GM23338 (cell line): ENCODE results near the gene GABRB3. TPM values are rescaled to one million over a fixed set of nuclear protein-coding genes. Genes with fewer than 3 reads are reported as not detected.

Experiments used
- ATAC-seq: fragments of 200-7000 bp; cut with Tn5 transposase; 3 replicates; pipeline ENCODE4 v1.9.1; 2020
- DNase-seq: peaks from one replicate; pipeline ENCODE4 v3.0.0-alpha.2; 2015; ENCODE audit warnings: low spot score
- H2AFZ ChIP-seq: fragments of 200-600 bp; sonication (generic); 2 replicates; pipeline ENCODE4 v1.8.0; 2016; ENCODE audit warnings: antibody characterized with exemption, mild to moderate bottlenecking, moderate library complexity
- H3F3A ChIP-seq: fragments of 200-600 bp; sonication (generic); replicated peaks from 2 replicates; pipeline ENCODE4 v1.8.0; 2017; ENCODE audit warnings: antibody characterized with exemption, mixed run types, low read depth
- H3K27ac ChIP-seq: fragments of 200-600 bp; sonication (generic); 2 replicates; pipeline ENCODE4 v1.6.1; 2016; ENCODE audit warnings: low read depth
- H3K27me3 ChIP-seq: fragments of 200-600 bp; sonication (generic); 2 replicates; pipeline ENCODE4 v1.8.0; 2016; ENCODE audit warnings: mild to moderate bottlenecking, mixed run types, moderate library complexity; ENCODE audit not compliant: insufficient read depth
- H3K36me3 ChIP-seq: fragments of 200-600 bp; sonication (generic); 2 replicates; pipeline ENCODE4 v1.8.0; 2016; ENCODE audit warnings: mild to moderate bottlenecking; ENCODE audit not compliant: insufficient read depth
- H3K4me1 ChIP-seq: fragments of 200-600 bp; sonication (generic); 2 replicates; pipeline ENCODE4 v1.8.0; 2016; ENCODE audit warnings: mild to moderate bottlenecking, moderate library complexity; ENCODE audit not compliant: insufficient read depth
- H3K4me2 ChIP-seq: fragments of 200-600 bp; sonication (generic); 2 replicates; pipeline ENCODE4 v1.7.1; 2017; ENCODE audit warnings: mixed run types
- H3K4me3 ChIP-seq: fragments of 200-600 bp; sonication (generic); 2 replicates; pipeline ENCODE4 v1.6.1; 2016; ENCODE audit warnings: mixed run types
- H3K79me2 ChIP-seq: fragments of 200-600 bp; sonication (generic); replicated peaks from 2 replicates; pipeline ENCODE4 v1.8.0; 2017; ENCODE audit warnings: mild to moderate bottlenecking; ENCODE audit not compliant: insufficient read depth
- H3K9me2 ChIP-seq: fragments of 200-600 bp; sonication (generic); 2 replicates; pipeline ENCODE4 v1.8.0; 2017; ENCODE audit not compliant: insufficient read depth
- H4K20me1 ChIP-seq: fragments of 200-600 bp; sonication (generic); replicated peaks from 2 replicates; pipeline ENCODE4 v1.8.0; 2017; ENCODE audit warnings: mild to moderate bottlenecking; ENCODE audit not compliant: insufficient read depth
- H3K27ac Mint-ChIP-seq: 2 replicates; pipeline ENCODE4 v1.8.0; 2020; ENCODE audit warnings: inconsistent platforms, mild to moderate bottlenecking, moderate library complexity, mixed read lengths
- H3K27me3 Mint-ChIP-seq: 3 replicates; pipeline ENCODE4 v1.8.0; 2022; ENCODE audit warnings: low read depth, mild to moderate bottlenecking, moderate library complexity, mixed read lengths, inconsistent platforms; ENCODE audit not compliant: insufficient read depth, poor library complexity
- H3K36me3 Mint-ChIP-seq: 3 replicates; pipeline ENCODE4 v1.8.0; 2021; ENCODE audit warnings: low read depth, mild to moderate bottlenecking, inconsistent platforms, moderate library complexity, mixed read lengths
- H3K4me1 Mint-ChIP-seq: 3 replicates; pipeline ENCODE4 v1.8.0; 2020; ENCODE audit warnings: mild to moderate bottlenecking, inconsistent platforms, mixed read lengths
- H3K4me3 Mint-ChIP-seq: 3 replicates; pipeline ENCODE4 v1.8.0; 2021; ENCODE audit warnings: moderate library complexity, mild to moderate bottlenecking, inconsistent platforms, mixed read lengths
- H3K9me3 Mint-ChIP-seq: 3 replicates; pipeline ENCODE4 v1.8.0; 2020; ENCODE audit warnings: moderate library complexity, mild to moderate bottlenecking, inconsistent platforms, mixed read lengths
- CREB1 ChIP-seq: fragments of 250-450 bp; sonication (Bioruptor Pico); IDR thresholded peaks from 2 replicates; pipeline ENCODE4 v1.5.0; 2020; ENCODE audit warnings: low read depth, mild to moderate bottlenecking, moderate library complexity
- CTCF ChIP-seq, 2 experiments: fragments of 200-600 bp in 1 of 2; sonication (generic) in 1 of 2; conservative IDR thresholded peaks; 2 replicates each; pipeline versions ENCODE4 v1.5.1 to v1.6.1; 2016 to 2017; ENCODE audit warnings: antibody characterized with exemption in 2 of 2, low read depth in 2 of 2, mild to moderate bottlenecking in 2 of 2, moderate library complexity in 1 of 2
- ETS1 ChIP-seq: IDR thresholded peaks from 2 replicates; pipeline ENCODE4 v1.6.1; 2016; ENCODE audit warnings: antibody characterized with exemption
- EZH2 ChIP-seq: fragments of 200-600 bp; sonication (generic); IDR thresholded peaks from one replicate; pipeline ENCODE4 v1.8.0; 2017; ENCODE audit warnings: antibody characterized with exemption, mild to moderate bottlenecking, low read depth; ENCODE audit not compliant: unreplicated experiment
- EZH2phosphoT487 ChIP-seq: fragments of 200-600 bp; sonication (generic); IDR thresholded peaks from one replicate; pipeline ENCODE4 v1.8.1; 2018; ENCODE audit warnings: antibody characterized with exemption; ENCODE audit not compliant: unreplicated experiment
- JUNB ChIP-seq: IDR thresholded peaks from one replicate; pipeline ENCODE4 v1.6.1; 2016; ENCODE audit warnings: antibody characterized with exemption; ENCODE audit not compliant: unreplicated experiment
- NANOG ChIP-seq: IDR thresholded peaks from 2 replicates; pipeline ENCODE4 v1.6.1; 2016; ENCODE audit warnings: antibody characterized with exemption, borderline replicate concordance
- POLR2AphosphoS5 ChIP-seq: IDR thresholded peaks from 2 replicates; pipeline ENCODE4 v1.6.1; 2016; ENCODE audit warnings: antibody characterized with exemption, low read depth
- REST ChIP-seq: IDR thresholded peaks from one replicate; pipeline ENCODE4 v1.6.1; 2018; ENCODE audit warnings: antibody characterized with exemption; ENCODE audit not compliant: unreplicated experiment
- STAT1 ChIP-seq: IDR thresholded peaks from one replicate; pipeline ENCODE4 v1.6.1; 2016; ENCODE audit warnings: antibody characterized with exemption; ENCODE audit not compliant: unreplicated experiment
- ZNF114 ChIP-seq: fragments of 250-450 bp; sonication (Bioruptor Pico); IDR thresholded peaks from 2 replicates; pipeline ENCODE4 v1.5.0; 2020; ENCODE audit warnings: mild to moderate bottlenecking, moderate library complexity
- ZNF331 ChIP-seq: fragments of 250-450 bp; sonication (Bioruptor Pico); IDR thresholded peaks from 2 replicates; pipeline ENCODE4 v1.5.0; 2020; ENCODE audit warnings: low read depth, mild to moderate bottlenecking, moderate library complexity
- ZNF462 ChIP-seq: fragments of 250-450 bp; sonication (Bioruptor Pico); IDR thresholded peaks from 2 replicates; pipeline ENCODE4 v1.5.0; 2020; ENCODE audit warnings: mild to moderate bottlenecking, moderate library complexity
- polyA plus RNA-seq: library from polyadenylated mRNA; unstranded; fragments of >200 nt; fragmentation: Nextera tagmentation; extraction: Ambion mirVana; gene quantifications from 2 replicates; pipeline ENCODE4 v1.2.1, GENCODE V29; 2016
- total RNA-seq: library from RNA; depleted of rRNA; stranded (reverse); fragments of >200 nt; shearing (Covaris generic); gene quantifications from 2 replicates; pipeline ENCODE4 v1.2.3, GENCODE V29; 2014

The GABRB3 gene
- total and polyA plus RNA-seq, 2 experiments from 2014 or later, result 56.5 to 131 TPM

- ATAC-seq, result no peak
- no peak overlapping the region for H2AFZ ChIP-seq
- no peak overlapping the region for H3K27ac ChIP-seq
- peaks cover 90% of the 10 kb centered on the region for H3K79me2 ChIP-seq
- H3K27ac Mint-ChIP-seq, result peak overlapping the region; percentile 21
- peaks cover 30% of the 10 kb centered on the region for H3K9me3 Mint-ChIP-seq
- H3K4me1 Mint-ChIP-seq, result peaks cover 63% of the 10 kb centered on the region
- H3K4me2 ChIP-seq, result no peak overlapping the region
- DNase-seq, result no peak
- H3K36me3 ChIP-seq, result no peaks in the 10 kb centered on the region
- TF ChIP-seq ZNF462 (CRISPR knock-in tag), result no peak
- no peak for TF ChIP-seq POLR2AphosphoS5
- no peak for TF ChIP-seq CREB1 (CRISPR knock-in tag)
- no peak for TF ChIP-seq EZH2phosphoT487
- no peak for TF ChIP-seq JUNB
- TF ChIP-seq EZH2, result no peak
- no peak for TF ChIP-seq REST
- TF ChIP-seq NANOG, result no peak
- TF ChIP-seq ETS1, result no peak
- no peak for TF ChIP-seq ZNF331 (CRISPR knock-in tag)
- TF ChIP-seq ZNF114, result no peak
- no peak for TF ChIP-seq CTCF (conservative IDR thresholded peaks at IDR 0.05; ENCODE audit: low read depth in 2 of 2)
- no peak for TF ChIP-seq STAT1
- no peak overlapping the region for H3K4me3 Mint-ChIP-seq
- 0 out of 2 replicates have a peak, but pooled peaks cover 6% of the 10 kb centered on the region for H4K20me1 ChIP-seq
- H3K27me3 ChIP-seq, result no peaks in the 10 kb centered on the region
- H3K27me3 Mint-ChIP-seq, result no peaks in the 10 kb centered on the region
- no peak overlapping the region for H3K4me3 ChIP-seq
- H3K4me1 ChIP-seq, result peaks cover 20% of the 10 kb centered on the region
- peaks cover 29% of the 10 kb centered on the region; the same call in 1 of the 2 replicates for H3K9me2 ChIP-seq
- peaks cover 81% of the 10 kb centered on the region for H3K36me3 Mint-ChIP-seq
- H3F3A ChIP-seq, result no peaks in the 10 kb centered on the region
Observed at GRCh38 chr15:26648676-26649075, 124.2 kb downstream of the GABRB3 start.
